ENCODE data around the gene GREB1L.

GREB1L gene

DNA sequence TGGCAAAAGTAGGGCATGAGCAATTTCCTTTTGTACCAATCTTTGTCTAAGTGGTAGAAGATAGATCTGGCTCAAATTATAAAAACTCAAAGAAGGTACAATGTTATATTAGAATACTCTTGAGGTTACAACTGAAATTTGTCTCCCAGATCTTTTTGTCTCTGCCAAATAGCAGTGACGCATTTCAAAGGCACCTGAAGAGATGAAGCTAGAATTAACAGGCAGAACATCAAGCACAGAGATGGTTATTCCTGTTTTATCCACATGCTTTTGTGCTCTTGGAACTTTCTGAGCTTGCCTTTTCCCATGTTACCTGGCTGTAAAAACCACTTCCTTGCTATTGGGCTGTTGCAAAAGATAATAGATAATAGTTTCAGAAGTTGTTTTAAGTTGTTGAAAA is 74.3 kb downstream of the GREB1L start:
- in situ Hi-C loops (cut with MboI; ENCODE audit: low pct_unique_long_range_greater_than_20kb, low sequenced_read_pairs, unreplicated experiment), result no loop called here
- no peak for DNase-seq (ENCODE audit: low spot score)
- TF ChIP-seq, protein P1, sequence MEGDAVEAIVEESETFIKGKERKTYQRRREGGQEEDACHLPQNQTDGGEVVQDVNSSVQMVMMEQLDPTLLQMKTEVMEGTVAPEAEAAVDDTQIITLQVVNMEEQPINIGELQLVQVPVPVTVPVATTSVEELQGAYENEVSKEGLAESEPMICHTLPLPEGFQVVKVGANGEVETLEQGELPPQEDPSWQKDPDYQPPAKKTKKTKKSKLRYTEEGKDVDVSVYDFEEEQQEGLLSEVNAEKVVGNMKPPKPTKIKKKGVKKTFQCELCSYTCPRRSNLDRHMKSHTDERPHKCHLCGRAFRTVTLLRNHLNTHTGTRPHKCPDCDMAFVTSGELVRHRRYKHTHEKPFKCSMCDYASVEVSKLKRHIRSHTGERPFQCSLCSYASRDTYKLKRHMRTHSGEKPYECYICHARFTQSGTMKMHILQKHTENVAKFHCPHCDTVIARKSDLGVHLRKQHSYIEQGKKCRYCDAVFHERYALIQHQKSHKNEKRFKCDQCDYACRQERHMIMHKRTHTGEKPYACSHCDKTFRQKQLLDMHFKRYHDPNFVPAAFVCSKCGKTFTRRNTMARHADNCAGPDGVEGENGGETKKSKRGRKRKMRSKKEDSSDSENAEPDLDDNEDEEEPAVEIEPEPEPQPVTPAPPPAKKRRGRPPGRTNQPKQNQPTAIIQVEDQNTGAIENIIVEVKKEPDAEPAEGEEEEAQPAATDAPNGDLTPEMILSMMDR (IDR thresholded peaks at IDR 0.05; ENCODE audit: extremely low read depth, insufficient read depth, missing control alignments), result no peak

GRCh38 chr18:21321711-21322110 is 79.7 kb downstream of the GREB1L start:
- TF ChIP-seq, protein P1 (IDR thresholded peaks at IDR 0.05; ENCODE audit: extremely low read depth, insufficient read depth, missing control alignments), result no peak
- in situ Hi-C loops (cut with MboI; ENCODE audit: low pct_unique_long_range_greater_than_20kb, low sequenced_read_pairs, unreplicated experiment), result no loop called here
- DNase-seq (ENCODE audit: low spot score), result no peak

DNA sequence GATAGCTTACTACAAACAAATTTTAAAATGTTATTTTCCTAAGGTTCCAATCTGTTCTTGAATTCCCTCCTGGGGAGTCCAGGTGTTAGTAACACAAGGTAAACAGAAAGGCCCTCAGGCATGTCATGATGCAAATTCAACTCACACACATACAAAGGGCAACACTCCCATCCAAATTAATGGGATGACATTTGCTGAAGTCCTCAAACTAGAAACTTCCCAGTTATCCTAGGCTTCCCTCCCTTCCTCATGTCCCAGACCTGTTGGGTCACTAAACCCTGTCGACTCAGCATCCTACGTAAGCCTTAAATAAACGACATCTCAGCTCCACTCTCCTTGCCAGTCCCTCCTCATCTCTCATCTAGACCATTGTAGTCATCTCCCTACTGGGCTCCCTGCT is 85.1 kb downstream of the GREB1L start:
- in situ Hi-C loops (cut with MboI; ENCODE audit: low pct_unique_long_range_greater_than_20kb, low sequenced_read_pairs, unreplicated experiment), result loop anchor here (25.0 kb wide), 1 partner anchor 110 kb away; no protein-coding TSS in a partner anchor
- DNase-seq (ENCODE audit: low spot score), result no peak
- TF ChIP-seq, protein P1 (IDR thresholded peaks at IDR 0.05; ENCODE audit: extremely low read depth, insufficient read depth, missing control alignments), result no peak

- no peak for DNase-seq (ENCODE audit: low spot score)
- TF ChIP-seq, protein P1 (IDR thresholded peaks at IDR 0.05; ENCODE audit: extremely low read depth, insufficient read depth, missing control alignments), result no peak
- in situ Hi-C loops (cut with MboI; ENCODE audit: low pct_unique_long_range_greater_than_20kb, low sequenced_read_pairs, unreplicated experiment), result loop anchor here (25.0 kb wide), 1 partner anchor 107 kb away; no protein-coding TSS in a partner anchor
These were observed 88.2 kb downstream of the GREB1L start for GRCh38 chr18:21330122-21330701.

- no peak for DNase-seq (ENCODE audit: low spot score)
- in situ Hi-C loops (cut with MboI; ENCODE audit: low pct_unique_long_range_greater_than_20kb, low sequenced_read_pairs, unreplicated experiment), result loop anchor here (25.0 kb wide), 1 partner anchor 106 kb away; no protein-coding TSS in a partner anchor
- TF ChIP-seq, protein P1 (IDR thresholded peaks at IDR 0.05; ENCODE audit: extremely low read depth, insufficient read depth, missing control alignments), result no peak
These were observed 89.0 kb downstream of the GREB1L start for GRCh38 chr18:21331065-21331464.

GRCh38 chr18:21335927-21336488 is 94.0 kb downstream of the GREB1L start:
- in situ Hi-C loops (cut with MboI; ENCODE audit: low pct_unique_long_range_greater_than_20kb, low sequenced_read_pairs, unreplicated experiment), result loop anchor here (25.0 kb wide), 1 partner anchor 101 kb away; no protein-coding TSS in a partner anchor
- no peak for DNase-seq (ENCODE audit: low spot score)
- TF ChIP-seq, protein P1 (IDR thresholded peaks at IDR 0.05; ENCODE audit: extremely low read depth, insufficient read depth, missing control alignments), result no peak
